HPDE6-E6E7 (cell line): ENCODE results near the gene DNASE1L1.

Experiments
- DNase-seq: peaks from one replicate; pipeline ENCODE4 v3.0.0; 2011; ENCODE audit warnings: missing footprints; ENCODE audit errors: extremely low spot score

DNASE1L1 gene

GRCh38 chrX:154436374-154436982 is 27.4 kb upstream of the DNASE1L1 start:
- DNase-seq: peak; percentile 47

GRCh38 chrX:154435171-154435733 is 26.2 kb upstream of the DNASE1L1 start:
- DNase-seq: no peak

GRCh38 chrX:154434394-154435168 is 25.5 kb upstream of the DNASE1L1 start:
- DNase-seq: no peak

GRCh38 chrX:154433605-154434004 is 24.6 kb upstream of the DNASE1L1 start:
- DNase-seq: no peak

- DNase-seq: no peak
These were observed 23.2 kb upstream of the DNASE1L1 start for GRCh38 chrX:154432210-154432609.

- no peak for DNase-seq
These were observed 22.3 kb upstream of the DNASE1L1 start for GRCh38 chrX:154431341-154431740.

- DNase-seq: no peak
These were observed 21.9 kb upstream of the DNASE1L1 start for GRCh38 chrX:154430916-154431315.

GRCh38 chrX:154430479-154430878 is 21.4 kb upstream of the DNASE1L1 start:
- no peak for DNase-seq

GRCh38 chrX:154429711-154430110 is 20.7 kb upstream of the DNASE1L1 start:
- no peak for DNase-seq

GRCh38 chrX:154428176-154429171 is 19.4 kb upstream of the DNASE1L1 start, which contains the start of gene ATP6AP1:
Gene ATP6AP1 (plus strand): TSS chrX:154428677. CDS start chrX:154428693, 16 bp downstream.
- DNase-seq: peak; percentile 99

- no peak for DNase-seq
These were observed 18.1 kb upstream of the DNASE1L1 start for GRCh38 chrX:154426916-154427770.

GRCh38 chrX:154420402-154420756 is 11.3 kb upstream of the DNASE1L1 start:
- no peak for DNase-seq

- DNase-seq: no peak
These were observed 10.8 kb upstream of the DNASE1L1 start for GRCh38 chrX:154419688-154420401.

GRCh38 chrX:154419189-154419588 is 10.1 kb upstream of the DNASE1L1 start:
- DNase-seq: no peak

- DNase-seq: no peak
These were observed 8.1 kb upstream of the DNASE1L1 start for GRCh38 chrX:154417157-154417556.

- DNase-seq: no peak
These were observed 4.1 kb upstream of the DNASE1L1 start for GRCh38 chrX:154413142-154413541.

GRCh38 chrX:154412468-154412867 is 3.4 kb upstream of the DNASE1L1 start:
- no peak for DNase-seq

- peak; percentile 72 for DNase-seq
These were observed 2.9 kb upstream of the DNASE1L1 start for GRCh38 chrX:154411981-154412340.

GRCh38 chrX:154408659-154409221 is 314 bp downstream of the DNASE1L1 start:
- DNase-seq: no peak

GRCh38 chrX:154404625-154405192 is 4.3 kb downstream of the DNASE1L1 start:
- no peak for DNase-seq
